ENCODE data around the gene KDM7A.
"Not testable (repeated sequence)": the region's sequence is repeated elsewhere in the genome, so short reads cannot be mapped to it uniquely, and the experiment has no call there.

Gene KDM7A

GRCh38 chr7:140156460-140157080 is 20.2 kb downstream of the KDM7A start:
- no peak for DNase-seq

GRCh38 chr7:140155428-140155827 is 21.4 kb downstream of the KDM7A start:
- no peak for DNase-seq

- DNase-seq, result no peak
Measured at GRCh38 chr7:140153666-140154161, 23.1 kb downstream of the KDM7A start.

DNA sequence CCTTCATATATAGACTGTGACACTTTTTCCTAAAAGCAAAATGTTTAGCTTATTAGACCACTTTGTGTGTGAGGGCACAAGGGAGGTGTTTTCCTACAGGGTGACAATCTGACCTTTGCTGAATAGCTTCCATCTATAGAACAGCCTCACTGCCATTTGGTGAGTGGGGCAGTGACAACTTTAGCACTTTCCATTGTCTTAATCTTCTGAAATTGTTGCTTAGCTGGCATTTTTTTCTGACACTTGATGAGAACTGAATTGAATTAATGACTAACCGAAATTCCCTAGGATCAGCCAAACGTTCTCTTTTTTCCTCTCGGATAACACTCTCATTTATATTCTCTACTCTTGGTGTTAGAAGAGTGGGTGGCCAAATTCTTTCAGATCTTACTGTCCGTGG is 30.2 kb downstream of the KDM7A start:
- no peak for DNase-seq

GRCh38 chr7:140145709-140146108 is 31.1 kb downstream of the KDM7A start:
- DNase-seq, result no peak

GRCh38 chr7:140144821-140145220 is 32.0 kb downstream of the KDM7A start:
- no peak for DNase-seq

DNA sequence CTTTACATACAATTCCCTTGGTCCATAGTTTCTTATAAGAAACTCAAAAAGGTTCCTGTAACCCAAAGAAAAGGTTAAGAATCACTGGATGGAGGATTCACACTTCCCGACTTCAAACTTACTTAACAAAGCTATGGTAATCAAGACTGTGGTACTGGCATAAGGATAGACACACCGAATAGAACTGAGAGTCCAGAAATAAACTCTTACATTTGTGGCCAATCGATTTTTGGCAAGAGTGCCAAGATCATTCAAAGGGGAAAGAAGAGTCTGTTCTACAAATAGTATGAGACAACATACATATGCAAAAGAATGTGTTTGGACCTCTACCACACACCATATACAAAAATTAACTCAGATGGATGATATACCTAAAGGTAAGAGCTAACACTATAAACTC is 32.8 kb downstream of the KDM7A start:
- no peak for DNase-seq

DNA sequence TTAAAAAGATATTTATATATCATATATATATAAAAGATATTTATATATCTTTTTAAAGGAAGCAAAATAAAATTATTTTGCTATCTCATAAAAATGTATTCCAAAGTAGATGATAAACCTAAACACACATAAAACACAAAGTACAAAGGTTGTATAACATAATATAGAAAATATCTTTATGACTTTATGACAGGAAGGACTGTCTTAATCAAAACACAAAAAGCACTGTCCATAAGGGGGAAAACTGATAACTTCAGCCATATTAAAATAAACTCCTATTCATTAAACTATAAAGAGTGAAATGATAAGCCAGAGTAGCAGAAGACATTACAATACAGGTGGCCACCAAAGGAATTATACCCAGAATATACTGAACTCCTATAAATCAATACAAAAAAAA is 34.8 kb downstream of the KDM7A start:
- DNase-seq, result no peak

GRCh38 chr7:140141256-140141655 is 35.5 kb downstream of the KDM7A start:
- no peak for DNase-seq

GRCh38 chr7:140137078-140137477 is 39.7 kb downstream of the KDM7A start:
- peak; percentile 7 for DNase-seq

DNA sequence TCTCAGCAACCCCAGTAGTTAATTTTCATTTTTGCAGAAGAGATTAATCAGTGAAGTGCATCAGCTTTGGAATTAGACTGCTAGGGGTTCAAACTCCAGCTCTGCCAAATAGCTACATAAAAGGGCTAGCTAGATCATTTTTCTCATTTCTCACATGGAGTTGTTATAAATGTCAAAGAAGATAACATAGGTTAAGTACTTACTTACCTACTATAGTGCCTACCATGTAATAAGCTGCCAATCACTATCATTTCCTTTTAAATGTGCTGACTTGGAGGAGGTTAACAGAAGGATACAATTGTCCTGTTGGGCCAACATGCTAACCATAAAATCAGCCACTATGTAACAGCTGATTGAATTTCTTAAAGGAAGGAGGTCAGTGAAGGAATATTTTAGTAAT is 40.7 kb downstream of the KDM7A start:
- DNase-seq, result no peak

DNA sequence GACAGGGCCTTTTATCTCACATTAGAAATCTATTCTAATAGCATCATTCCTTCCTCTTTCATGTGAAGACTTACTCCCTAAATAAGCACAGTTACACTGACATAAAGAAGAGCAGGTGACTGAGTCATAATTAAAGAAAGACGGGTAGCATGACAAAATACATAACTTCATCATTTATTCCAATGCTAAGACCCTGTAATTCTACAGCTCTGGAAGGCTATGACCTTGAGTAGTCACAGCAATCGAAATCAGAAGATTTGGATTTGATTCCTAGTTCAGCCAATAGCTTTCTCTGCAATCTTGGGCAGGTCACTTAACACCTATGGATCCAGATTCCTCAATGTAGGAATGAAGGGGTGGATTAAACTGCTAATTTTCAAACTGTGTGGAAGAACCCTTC is 42.7 kb downstream of the KDM7A start:
- no peak for DNase-seq

- no peak for DNase-seq
Measured at GRCh38 chr7:140127360-140128127, 49.2 kb downstream of the KDM7A start.

GRCh38 chr7:140126435-140127034 is 50.2 kb downstream of the KDM7A start:
- DNase-seq, result no peak

GRCh38 chr7:140122965-140123364 is 53.8 kb downstream of the KDM7A start:
- DNase-seq, result no peak

DNA sequence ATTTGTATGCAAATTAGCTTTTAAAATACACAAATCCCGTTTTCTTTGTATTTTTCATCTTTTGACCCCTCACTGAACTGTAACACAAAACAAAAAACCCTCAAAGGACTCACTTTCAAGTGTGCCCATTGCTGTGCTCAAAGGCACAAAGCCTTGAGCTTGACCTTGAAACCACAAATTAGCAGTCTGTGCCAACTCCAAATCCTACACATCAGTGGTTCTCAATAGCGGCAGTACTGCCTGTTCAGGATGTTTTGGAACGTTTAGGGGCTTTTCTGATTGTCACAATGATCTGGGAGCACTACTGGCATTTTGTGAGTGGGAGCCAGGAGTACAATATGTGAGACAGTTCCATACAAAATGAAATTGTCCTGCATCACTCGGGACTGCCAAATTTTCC is 55.5 kb downstream of the KDM7A start:
- DNase-seq, result no peak

DNA sequence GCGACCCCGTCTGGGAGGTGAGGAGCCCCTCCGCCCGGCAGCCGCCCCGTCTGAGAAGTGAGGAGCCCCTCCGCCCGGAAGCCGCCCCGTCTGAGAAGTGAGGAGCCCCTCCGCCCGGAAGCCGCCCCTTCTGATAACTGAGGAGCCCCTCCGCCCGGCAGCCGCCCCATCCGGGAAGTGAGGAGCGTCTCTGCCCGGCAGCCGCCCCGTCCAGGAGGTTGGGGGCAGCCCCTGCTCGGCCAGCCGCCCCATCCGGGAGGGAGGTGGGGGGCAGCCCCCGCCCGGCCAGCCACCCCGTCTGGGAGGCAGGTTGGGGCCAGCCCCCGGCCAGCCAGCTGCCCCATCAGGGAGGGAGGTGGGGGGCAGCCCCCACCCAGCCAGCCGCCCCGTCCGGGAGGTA is 62.0 kb downstream of the KDM7A start:
- DNase-seq, result not testable (repeated sequence)

DNA sequence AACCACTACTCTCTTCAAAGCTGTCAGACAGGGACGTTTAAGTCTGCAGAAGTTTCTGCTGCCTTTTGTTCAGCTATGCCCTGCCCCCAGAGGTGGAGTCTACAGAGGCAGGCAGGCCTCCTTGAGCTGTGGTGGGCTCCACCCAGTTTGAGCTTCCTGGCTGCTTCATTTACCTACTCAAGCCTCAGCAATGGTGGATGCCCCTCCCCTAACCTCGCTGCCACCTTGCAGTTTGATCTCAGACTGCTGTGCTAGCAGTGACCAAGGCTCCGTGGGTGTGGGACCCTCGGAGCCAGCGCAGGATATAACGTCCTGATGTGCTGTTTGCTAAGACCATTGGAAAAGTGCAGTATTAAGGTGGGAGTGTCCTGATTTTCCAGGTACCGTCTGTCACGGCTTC is 68.0 kb downstream of the KDM7A start:
- not testable (repeated sequence) for DNase-seq

- no peak for DNase-seq
Measured at GRCh38 chr7:140096459-140096858, 80.3 kb downstream of the KDM7A start.

- no peak for DNase-seq
Measured at GRCh38 chr7:140093375-140093774, 83.4 kb downstream of the KDM7A start.

- DNase-seq, result no peak
Measured at GRCh38 chr7:140085447-140085846, 91.3 kb downstream of the KDM7A start.

DNA sequence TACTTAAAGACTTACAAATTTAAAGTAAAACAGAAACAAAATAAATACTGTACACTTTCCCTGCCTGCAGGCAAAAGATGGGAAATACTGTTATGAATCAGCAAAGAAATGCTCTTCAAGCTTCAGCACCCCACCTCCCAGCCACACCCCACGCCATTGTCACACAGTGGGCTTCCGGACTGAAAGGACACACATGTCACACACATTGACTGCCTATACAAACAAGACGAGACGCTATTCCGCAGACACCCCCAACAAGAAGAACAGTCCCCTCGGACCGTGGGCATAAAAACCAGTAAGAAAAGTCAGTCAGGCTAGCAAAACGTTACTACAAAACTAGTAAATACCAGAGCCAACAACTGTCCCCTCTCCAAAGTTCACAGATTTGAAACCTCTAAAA is 91.8 kb downstream of the KDM7A start:
- no peak for DNase-seq

- DNase-seq, result no peak
Measured at GRCh38 chr7:140084142-140084655, 92.6 kb downstream of the KDM7A start.

GRCh38 chr7:140082770-140083169 is 94.0 kb downstream of the KDM7A start:
- DNase-seq, result no peak
